Measurements from ENCODE around the gene SGMS1.

The SGMS1 gene

DNA sequence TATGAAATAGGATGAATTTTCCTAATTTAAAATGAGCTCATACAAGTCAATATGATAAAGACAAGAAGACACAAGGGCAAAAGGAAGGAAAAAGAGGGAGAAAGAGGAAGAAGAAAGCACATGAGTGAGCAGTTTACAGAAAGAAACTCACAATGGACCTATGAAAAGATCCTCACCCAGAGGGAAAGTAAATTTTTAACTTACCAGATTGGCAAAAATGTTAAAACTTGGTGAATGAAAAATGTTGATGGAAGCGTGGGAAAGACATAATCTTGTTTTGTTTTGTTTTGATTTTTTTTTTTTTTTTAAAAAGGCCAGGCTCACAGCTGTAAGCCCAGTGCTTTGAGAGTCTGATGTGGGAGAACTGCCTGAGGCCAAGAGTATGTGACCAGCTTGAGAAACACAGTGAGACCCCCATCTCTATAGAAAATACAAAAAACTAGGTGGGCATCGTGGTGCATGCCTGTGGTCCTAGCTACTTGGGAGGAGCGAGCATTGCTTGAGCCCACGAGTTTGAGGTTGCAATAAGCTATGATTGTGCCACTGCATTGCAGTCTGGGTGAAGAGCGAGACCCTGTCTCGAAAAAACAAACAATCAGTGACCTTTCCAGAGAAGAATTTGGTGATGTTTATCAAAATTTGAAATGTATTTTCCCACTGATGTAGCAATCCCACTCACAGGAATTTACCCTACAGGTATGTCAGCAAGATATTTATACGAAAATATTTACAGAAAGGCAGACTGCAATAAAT is 219.6 kb downstream of the SGMS1 start:
- WGBS = 79% methylated on average over 5 of the region's 7 CpGs

GRCh38 chr10:50403074-50403473 is 220.7 kb downstream of the SGMS1 start:
- no peak overlapping the region for H3K4ac ChIP-seq (ENCODE audit: low read depth in 1 of 2, low read length in 2 of 2)
- WGBS = 96% methylated on average over 2 of the region's 6 CpGs
- H3K4me1 ChIP-seq (ENCODE audit: control insufficient read depth, insufficient read depth, low read depth, low read length) = peaks cover 2% of the 10 kb centered on the region
- H2AK5ac ChIP-seq (ENCODE audit: low read length, severe bottlenecking) = no peak overlapping the region
- no peak overlapping the region for H2AFZ ChIP-seq (ENCODE audit: low read depth, low read length)
- H3K9ac ChIP-seq (ENCODE audit: low read length) = no peak overlapping the region
- H3K27me3 ChIP-seq (ENCODE audit: control insufficient read depth in 1 of 2, insufficient read depth in 1 of 2, low read length in 2 of 2) = no peaks in the 10 kb centered on the region
- no peak overlapping the region for H3K27ac ChIP-seq (ENCODE audit: low read length, poor library complexity, severe bottlenecking)
- H3K23ac ChIP-seq (ENCODE audit: low read length in 2 of 2) = no peak overlapping the region
- H2BK5ac ChIP-seq (ENCODE audit: low read depth, low read length, poor library complexity, severe bottlenecking) = no peak overlapping the region
- DNase-seq = no peak
- H2BK120ac ChIP-seq (ENCODE audit: low read depth, low read length) = no peak overlapping the region
- no peak overlapping the region for H3K4me2 ChIP-seq (ENCODE audit: low read length, poor library complexity, severe bottlenecking)
- peaks cover 25% of the 10 kb centered on the region for H3K79me1 ChIP-seq (replicated peaks; ENCODE audit: low read length, poor library complexity, severe bottlenecking)
- H2BK15ac ChIP-seq (ENCODE audit: low read depth, poor library complexity, severe bottlenecking) = no peak overlapping the region
- H3K36me3 ChIP-seq (ENCODE audit: control insufficient read depth in 1 of 2, insufficient read depth in 2 of 2, low read depth in 1 of 2, low read length in 2 of 2) = peaks cover 0 to 3% of the 10 kb centered on the region in 2 experiments
- H4K91ac ChIP-seq (ENCODE audit: low read length) = no peak overlapping the region
- no peak overlapping the region for H4K8ac ChIP-seq (ENCODE audit: low read length)
- no peak overlapping the region for H3K18ac ChIP-seq (ENCODE audit: low read depth in 1 of 2, low read length in 2 of 2)
- H2BK12ac ChIP-seq (ENCODE audit: low read length in 2 of 2) = no peak overlapping the region
- no peak overlapping the region for H3K4me3 ChIP-seq (ENCODE audit: insufficient read depth in 1 of 2, low read depth in 1 of 2, low read length in 2 of 2)
- H3K9me3 ChIP-seq (ENCODE audit: control insufficient read depth, low read length) = no peaks in the 10 kb centered on the region
- no peak overlapping the region for H3K14ac ChIP-seq (ENCODE audit: low read length in 2 of 2)

More for the DNA sequence above, 219.6 kb downstream of the SGMS1 start:
- H3K14ac ChIP-seq (ENCODE audit: low read length in 2 of 2) = no peak overlapping the region
- no peak overlapping the region for H3K27ac ChIP-seq (ENCODE audit: low read length, poor library complexity, severe bottlenecking)
- no peak for DNase-seq
- no peak overlapping the region for H3K4me3 ChIP-seq (ENCODE audit: insufficient read depth in 1 of 2, low read depth in 1 of 2, low read length in 2 of 2)
- no peak overlapping the region for H2BK5ac ChIP-seq (ENCODE audit: low read depth, low read length, poor library complexity, severe bottlenecking)
- H2BK12ac ChIP-seq (ENCODE audit: low read length in 2 of 2) = no peak overlapping the region
- no peak overlapping the region for H3K4me2 ChIP-seq (ENCODE audit: low read length, poor library complexity, severe bottlenecking)
- no peaks in the 10 kb centered on the region for H3K9me3 ChIP-seq (ENCODE audit: control insufficient read depth, low read length)
- H3K36me3 ChIP-seq (ENCODE audit: control insufficient read depth in 1 of 2, insufficient read depth in 2 of 2, low read depth in 1 of 2, low read length in 2 of 2) = peaks cover 0 to 3% of the 10 kb centered on the region in 2 experiments
- no peak overlapping the region for H4K91ac ChIP-seq (ENCODE audit: low read length)
- H3K79me1 ChIP-seq (replicated peaks; ENCODE audit: low read length, poor library complexity, severe bottlenecking) = peaks cover 25% of the 10 kb centered on the region
- H3K18ac ChIP-seq (ENCODE audit: low read depth in 1 of 2, low read length in 2 of 2) = no peak overlapping the region
- no peak overlapping the region for H3K4ac ChIP-seq (ENCODE audit: low read depth in 1 of 2, low read length in 2 of 2)
- no peak overlapping the region for H4K8ac ChIP-seq (ENCODE audit: low read length)
- H2AK5ac ChIP-seq (ENCODE audit: low read length, severe bottlenecking) = no peak overlapping the region
- H3K9ac ChIP-seq (ENCODE audit: low read length) = no peak overlapping the region
- H2BK15ac ChIP-seq (ENCODE audit: low read depth, poor library complexity, severe bottlenecking) = no peak overlapping the region
- H3K27me3 ChIP-seq (ENCODE audit: control insufficient read depth in 1 of 2, insufficient read depth in 1 of 2, low read length in 2 of 2) = no peaks in the 10 kb centered on the region
- no peak overlapping the region for H3K23ac ChIP-seq (ENCODE audit: low read length in 2 of 2)
- H2BK120ac ChIP-seq (ENCODE audit: low read depth, low read length) = no peak overlapping the region
- no peak overlapping the region for H2AFZ ChIP-seq (ENCODE audit: low read depth, low read length)
- H3K4me1 ChIP-seq (ENCODE audit: control insufficient read depth, insufficient read depth, low read depth, low read length) = peaks cover 2% of the 10 kb centered on the region

DNA sequence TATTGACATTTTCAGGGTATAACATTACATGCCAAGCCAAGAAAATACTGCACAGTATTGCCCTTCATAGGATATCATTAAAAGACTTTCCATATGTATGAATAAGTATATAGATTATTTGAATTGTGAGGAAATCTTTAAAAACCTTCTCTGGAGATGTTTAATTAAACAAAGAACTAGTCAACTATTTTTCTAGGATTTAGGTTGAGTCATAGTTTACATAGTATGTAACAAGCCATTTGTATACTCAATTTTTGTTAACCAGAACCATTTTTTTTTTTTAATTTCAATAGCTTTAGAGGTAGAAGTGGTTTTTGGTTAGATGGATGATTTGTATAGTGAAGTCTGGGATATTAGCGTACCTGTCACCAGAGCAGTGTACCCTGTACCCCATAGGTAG is 221.3 kb downstream of the SGMS1 start:
- Histone ChIP-seq H3K4ac (ENCODE audit: low read depth in 1 of 2, low read length in 2 of 2) (no peak overlapping the region), H2AK5ac (ENCODE audit: low read length, severe bottlenecking) (no peak overlapping the region)
- 92% methylated on average over 1 of the region's 1 CpG for WGBS

DNA sequence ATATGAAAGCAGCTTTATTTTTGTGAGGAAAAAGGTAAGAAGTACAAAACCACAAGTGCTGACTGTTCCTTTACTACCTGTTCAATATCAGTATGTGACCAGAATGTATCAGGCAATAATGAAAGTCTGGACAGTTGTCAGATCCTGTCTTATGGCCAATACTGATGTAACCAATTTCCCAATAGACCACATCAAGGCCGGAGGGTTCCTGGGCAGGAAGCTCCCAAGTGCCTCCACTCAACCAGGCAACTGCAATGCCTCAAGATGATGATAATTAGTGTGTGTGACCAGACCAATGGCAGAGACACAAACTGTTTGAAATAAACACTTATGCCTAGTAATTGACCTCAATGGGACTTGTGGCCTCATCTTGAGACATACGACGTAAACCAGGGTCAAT is 223.1 kb downstream of the SGMS1 start:
- H3K9me3 ChIP-seq (ENCODE audit: control insufficient read depth, low read length) = no peaks in the 10 kb centered on the region
- WGBS = 16% methylated on average over 3 of the region's 3 CpGs
- no peak overlapping the region for H2BK120ac ChIP-seq (ENCODE audit: low read depth, low read length)

More for the DNA sequence above, 221.3 kb downstream of the SGMS1 start:
- Histone ChIP-seq H2AFZ (ENCODE audit: low read depth, low read length) (no peak overlapping the region), H2BK15ac (ENCODE audit: low read depth, poor library complexity, severe bottlenecking) (no peak overlapping the region), H3K14ac (ENCODE audit: low read length in 2 of 2) (no peak overlapping the region), H3K27ac (ENCODE audit: low read length, poor library complexity, severe bottlenecking) (no peak overlapping the region), H3K4me1 (ENCODE audit: control insufficient read depth, insufficient read depth, low read depth, low read length) (peaks cover 2% of the 10 kb centered on the region), H3K4me2 (ENCODE audit: low read length, poor library complexity, severe bottlenecking) (no peak overlapping the region), H3K27me3 (ENCODE audit: control insufficient read depth in 1 of 2, insufficient read depth in 1 of 2, low read length in 2 of 2) (no peaks in the 10 kb centered on the region), H2BK120ac (ENCODE audit: low read depth, low read length) (no peak overlapping the region), H3K79me1 (replicated peaks; ENCODE audit: low read length, poor library complexity, severe bottlenecking) (peaks cover 25% of the 10 kb centered on the region), H3K23ac (ENCODE audit: low read length in 2 of 2) (no peak overlapping the region), H2BK5ac (ENCODE audit: low read depth, low read length, poor library complexity, severe bottlenecking) (no peak overlapping the region), H3K9me3 (ENCODE audit: control insufficient read depth, low read length) (no peaks in the 10 kb centered on the region), H3K9ac (ENCODE audit: low read length) (no peak overlapping the region), H4K91ac (ENCODE audit: low read length) (no peak overlapping the region), H2BK12ac (ENCODE audit: low read length in 2 of 2) (no peak overlapping the region), H4K8ac (ENCODE audit: low read length) (no peak overlapping the region), H3K36me3 (ENCODE audit: control insufficient read depth in 1 of 2, insufficient read depth in 2 of 2, low read depth in 1 of 2, low read length in 2 of 2) (peaks cover 0 to 3% of the 10 kb centered on the region in 2 experiments), H3K4me3 (ENCODE audit: insufficient read depth in 1 of 2, low read depth in 1 of 2, low read length in 2 of 2) (no peak overlapping the region), H3K18ac (ENCODE audit: low read depth in 1 of 2, low read length in 2 of 2) (no peak overlapping the region)
- no peak for DNase-seq

More for the DNA sequence above, 223.1 kb downstream of the SGMS1 start:
- Histone ChIP-seq H3K23ac (ENCODE audit: low read length in 2 of 2) (no peak overlapping the region), H4K8ac (ENCODE audit: low read length) (no peak overlapping the region), H3K14ac (ENCODE audit: low read length in 2 of 2) (no peak overlapping the region), H3K27me3 (ENCODE audit: control insufficient read depth in 1 of 2, insufficient read depth in 1 of 2, low read length in 2 of 2) (no peaks in the 10 kb centered on the region), H3K36me3 (ENCODE audit: control insufficient read depth in 1 of 2, insufficient read depth in 2 of 2, low read depth in 1 of 2, low read length in 2 of 2) (no peaks in the 10 kb centered on the region), H3K9ac (ENCODE audit: low read length) (no peak overlapping the region), H2BK15ac (ENCODE audit: low read depth, poor library complexity, severe bottlenecking) (no peak overlapping the region), H3K27ac (ENCODE audit: low read length, poor library complexity, severe bottlenecking) (no peak overlapping the region), H2BK12ac (ENCODE audit: low read length in 2 of 2) (no peak overlapping the region), H2AFZ (ENCODE audit: low read depth, low read length) (no peak overlapping the region), H3K4me2 (ENCODE audit: low read length, poor library complexity, severe bottlenecking) (no peak overlapping the region), H2BK5ac (ENCODE audit: low read depth, low read length, poor library complexity, severe bottlenecking) (no peak overlapping the region), H3K4ac (ENCODE audit: low read depth in 1 of 2, low read length in 2 of 2) (no peak overlapping the region), H3K18ac (ENCODE audit: low read depth in 1 of 2, low read length in 2 of 2) (no peak overlapping the region), H3K79me1 (replicated peaks; ENCODE audit: low read length, poor library complexity, severe bottlenecking) (peaks cover 18% of the 10 kb centered on the region), H2AK5ac (ENCODE audit: low read length, severe bottlenecking) (no peak overlapping the region), H4K91ac (ENCODE audit: low read length) (no peak overlapping the region), H3K4me3 (ENCODE audit: insufficient read depth in 1 of 2, low read depth in 1 of 2, low read length in 2 of 2) (no peak overlapping the region), H3K4me1 (ENCODE audit: control insufficient read depth, insufficient read depth, low read depth, low read length) (peaks cover 5% of the 10 kb centered on the region)
- peak; percentile 85 for DNase-seq
